WTC11 (cell line): ENCODE measurements around the gene FAF1.

ENCODE experiments used
- CTCF ChIP-seq: fragments of 200-600 bp; IDR thresholded peaks from 2 replicates; pipeline ENCODE4 v1.8.0; 2022; ENCODE audit warnings: antibody characterized with exemption
- TF ChIP-seq, protein P1 (sequence below): sonication (generic); formaldehyde crosslinking; IDR thresholded peaks from 2 replicates; pipeline ENCODE4 v1.8.0; 2022; ENCODE audit warnings: mild to moderate bottlenecking, missing genetic modification reagents

DNA sequence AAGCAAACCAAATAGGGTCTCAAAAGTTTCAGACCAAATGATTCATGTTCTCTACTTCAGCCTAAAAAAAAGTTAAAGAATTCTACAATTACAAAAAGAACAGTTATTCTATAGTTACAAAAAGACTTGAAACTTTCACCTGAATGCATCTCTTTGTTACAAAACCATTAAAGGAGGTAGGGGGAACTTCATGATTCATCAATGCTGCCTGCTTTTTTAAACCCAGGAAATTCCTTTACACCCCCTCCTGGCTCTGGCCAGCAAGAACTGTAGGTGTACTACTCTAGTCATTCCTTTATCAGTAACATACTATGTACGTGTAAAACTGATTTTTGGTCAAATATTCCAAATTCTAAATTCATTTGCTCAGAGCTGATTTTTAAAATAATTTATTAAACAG, 5.0 kb downstream of the FAF1 start:
- TF ChIP-seq, protein P1, sequence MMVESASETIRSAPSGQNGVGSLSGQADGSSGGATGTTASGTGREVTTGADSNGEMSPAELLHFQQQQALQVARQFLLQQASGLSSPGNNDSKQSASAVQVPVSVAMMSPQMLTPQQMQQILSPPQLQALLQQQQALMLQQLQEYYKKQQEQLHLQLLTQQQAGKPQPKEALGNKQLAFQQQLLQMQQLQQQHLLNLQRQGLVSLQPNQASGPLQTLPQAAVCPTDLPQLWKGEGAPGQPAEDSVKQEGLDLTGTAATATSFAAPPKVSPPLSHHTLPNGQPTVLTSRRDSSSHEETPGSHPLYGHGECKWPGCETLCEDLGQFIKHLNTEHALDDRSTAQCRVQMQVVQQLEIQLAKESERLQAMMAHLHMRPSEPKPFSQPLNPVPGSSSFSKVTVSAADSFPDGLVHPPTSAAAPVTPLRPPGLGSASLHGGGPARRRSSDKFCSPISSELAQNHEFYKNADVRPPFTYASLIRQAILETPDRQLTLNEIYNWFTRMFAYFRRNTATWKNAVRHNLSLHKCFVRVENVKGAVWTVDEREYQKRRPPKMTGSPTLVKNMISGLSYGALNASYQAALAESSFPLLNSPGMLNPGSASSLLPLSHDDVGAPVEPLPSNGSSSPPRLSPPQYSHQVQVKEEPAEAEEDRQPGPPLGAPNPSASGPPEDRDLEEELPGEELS (CRISPR knock-in tag): no peak
- no peak for TF ChIP-seq CTCF
